ENCODE results near the gene ZNF593OS. TPM values are rescaled to one million over a fixed set of nuclear protein-coding genes. Genes with fewer than 3 reads are reported as not detected.

The ZNF593OS gene
- total RNA-seq, 4 donors from 2014 or later, result not detected

- H3K27ac ChIP-seq (replicated peaks in 1 of 4), result no peak overlapping the region
- no peak for TF ChIP-seq POLR2A (IDR thresholded peaks at IDR 0.05; ENCODE audit: low read depth)
- no peak for TF ChIP-seq CTCF (IDR thresholded peaks at IDR 0.05)
- no peak for TF ChIP-seq POLR2AphosphoS5 (IDR thresholded peaks at IDR 0.05)
- no peak for TF ChIP-seq EP300 (IDR thresholded peaks at IDR 0.05)
- peaks cover 0 to 18% (median 0%) of the 10 kb centered on the region in 4 donors for H3K27me3 ChIP-seq
- WGBS, result 63% methylated on average over 3 of the region's 3 CpGs
- DNase-seq (ENCODE audit: extremely low spot score), result no peak
- intact Hi-C loops (cut with DNase I), result no loop called here
- H3K4me1 ChIP-seq, result no peaks in the 10 kb centered on the region
- no peak overlapping the region for H3K4me3 ChIP-seq
- H3K9me3 ChIP-seq, result no peaks in the 10 kb centered on the region
- H3K36me3 ChIP-seq, result no peaks in the 10 kb centered on the region
Measured at GRCh38 chr1:26215246-26215645, 43.6 kb upstream of the ZNF593OS start.

- Histone ChIP-seq H3K4me1 (no peaks in the 10 kb centered on the region), H3K36me3 (no peaks in the 10 kb centered on the region)
- 82% methylated on average over 6 of the region's 6 CpGs for WGBS
Measured at GRCh38 chr1:26213335-26213905, 41.8 kb upstream of the ZNF593OS start.

GRCh38 chr1:26212726-26213125 is 41.1 kb upstream of the ZNF593OS start:
- no peak for DNase-seq (ENCODE audit: extremely low spot score)
- no peaks in the 10 kb centered on the region for H3K9me3 ChIP-seq
- 90% methylated on average over 5 of the region's 5 CpGs for WGBS
- H3K27me3 ChIP-seq, result peaks cover 0 to under 1% (median 0%) of the 10 kb centered on the region in 4 donors
- TF ChIP-seq POLR2A (IDR thresholded peaks at IDR 0.05; ENCODE audit: low read depth) (no peak), CTCF (IDR thresholded peaks at IDR 0.05) (no peak), EP300 (IDR thresholded peaks at IDR 0.05) (no peak), POLR2AphosphoS5 (IDR thresholded peaks at IDR 0.05) (no peak)
- no peaks in the 10 kb centered on the region for H3K36me3 ChIP-seq
- intact Hi-C loops (cut with DNase I), result no loop called here
- no peak overlapping the region for H3K4me3 ChIP-seq
- H3K4me1 ChIP-seq, result no peaks in the 10 kb centered on the region
- no peak overlapping the region for H3K27ac ChIP-seq (replicated peaks in 1 of 4)

More at GRCh38 chr1:26213335-26213905, 41.8 kb upstream of the ZNF593OS start:
- no peak overlapping the region for H3K27ac ChIP-seq (replicated peaks in 1 of 4)
- intact Hi-C loops (cut with DNase I), result no loop called here
- peaks cover 0 to 7% (median 0%) of the 10 kb centered on the region in 4 donors for H3K27me3 ChIP-seq
- no peaks in the 10 kb centered on the region for H3K9me3 ChIP-seq
- no peak overlapping the region for H3K4me3 ChIP-seq
- no peak for TF ChIP-seq POLR2A (IDR thresholded peaks at IDR 0.05; ENCODE audit: low read depth)
- no peak for TF ChIP-seq EP300 (IDR thresholded peaks at IDR 0.05)
- no peak for TF ChIP-seq CTCF (IDR thresholded peaks at IDR 0.05)
- TF ChIP-seq POLR2AphosphoS5 (IDR thresholded peaks at IDR 0.05), result no peak
- no peak for DNase-seq (ENCODE audit: extremely low spot score)

GRCh38 chr1:26210147-26210870 is 38.7 kb upstream of the ZNF593OS start:
- no peaks in the 10 kb centered on the region for H3K36me3 ChIP-seq
- no peaks in the 10 kb centered on the region for H3K4me1 ChIP-seq
- intact Hi-C loops (cut with DNase I), result no loop called here
- H3K27ac ChIP-seq (replicated peaks in 1 of 4), result no peak overlapping the region
- no peaks in the 10 kb centered on the region for H3K9me3 ChIP-seq
- H3K27me3 ChIP-seq, result no peaks in the 10 kb centered on the region
- WGBS, result 73% methylated on average over 5 of the region's 5 CpGs
- no peak overlapping the region for H3K4me3 ChIP-seq
- TF ChIP-seq EP300 (IDR thresholded peaks at IDR 0.05), result no peak
- TF ChIP-seq POLR2AphosphoS5 (IDR thresholded peaks at IDR 0.05), result no peak
- no peak for TF ChIP-seq POLR2A (IDR thresholded peaks at IDR 0.05; ENCODE audit: low read depth)
- no peak for TF ChIP-seq CTCF (IDR thresholded peaks at IDR 0.05)
- no peak for DNase-seq (ENCODE audit: extremely low spot score)

Measured in esophagus muscularis mucosa (tissue), 4 donors.